ENCODE results near the gene YBEY. TPM values are rescaled to one million over a fixed set of nuclear protein-coding genes. Genes with fewer than 3 reads are reported as not detected.
A peak's percentile ranks its signal among the peaks of the same experiment; 100 is the strongest.

YBEY gene
- total and polyA plus RNA-seq, 2 of the 8 experiments (the other 6 are each of a cell fraction or from before 2014, with no cell fraction given) = 26.9 to 31.9 TPM

DNA sequence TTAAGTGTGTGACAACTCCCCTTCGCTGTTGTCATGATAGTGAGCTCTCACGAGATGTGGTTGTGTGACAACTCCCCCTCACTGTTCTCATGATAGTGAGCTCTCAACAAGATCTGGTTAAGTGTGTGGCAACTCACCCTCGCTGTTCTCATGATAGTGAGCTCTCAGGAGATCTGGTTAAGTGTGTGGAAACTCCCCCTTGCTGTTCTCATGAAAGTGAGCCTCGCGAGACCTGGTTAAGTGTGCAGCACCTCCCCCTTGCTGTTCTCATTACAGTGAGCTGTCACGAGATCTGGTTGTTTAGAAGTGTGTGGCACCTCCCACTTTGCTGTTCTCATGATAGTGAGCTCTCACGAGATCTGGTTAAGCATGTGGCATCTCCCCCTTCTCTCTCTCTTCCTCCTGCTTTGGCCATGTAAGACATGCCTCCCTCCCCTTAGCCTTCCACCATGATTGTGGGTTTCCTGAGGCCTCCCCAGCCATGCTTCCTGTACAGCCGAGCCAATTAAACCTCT lies 32.5 kb upstream of the YBEY start:
- Histone ChIP-seq H3K14ac (ENCODE audit: insufficient read length) (no peak overlapping the region), H3K79me2 (ENCODE audit: control insufficient read depth in 1 of 2, insufficient read depth in 2 of 2, low read length in 2 of 2) (no peaks in the 10 kb centered on the region), H3K4me1 (replicated peaks in 1 of 4; ENCODE audit: control insufficient read depth in 3 of 4, insufficient read depth in 4 of 4, low read length in 3 of 4) (no peaks in the 10 kb centered on the region), H3K4me2 (ENCODE audit: insufficient read depth in 1 of 2, low read depth in 2 of 2, low read length in 2 of 2) (no peak overlapping the region), H3K27ac (ENCODE audit: low read depth, low read length) (no peak overlapping the region), H2AFZ (ENCODE audit: low read length) (no peak overlapping the region), H3K9ac (replicated peaks in 1 of 4; ENCODE audit: extremely low read depth in 1 of 4, low read depth in 3 of 4, low read length in 3 of 4) (no peak overlapping the region), H3K56ac (replicated peaks; ENCODE audit: insufficient read length, low read depth, low read length) (no peak overlapping the region), H4K20me1 (replicated peaks in 1 of 2; ENCODE audit: control insufficient read depth in 1 of 2, insufficient read depth in 2 of 2, low read length in 2 of 2) (peaks cover 5 to 9% of the 10 kb centered on the region in 2 experiments), H3K4ac (replicated peaks; ENCODE audit: insufficient read length, low read depth, low read length) (no peak overlapping the region), H4K8ac (ENCODE audit: extremely low read depth, insufficient read depth, low read length) (no peak overlapping the region), H2BK15ac (ENCODE audit: low read length) (no peak overlapping the region), H2BK12ac (ENCODE audit: low read depth, low read length) (no peak overlapping the region), H2BK20ac (ENCODE audit: low read length) (no peak overlapping the region), H3K36me3 (ENCODE audit: control insufficient read depth in 2 of 4, insufficient read depth in 4 of 4, low read length in 3 of 4) (peaks cover 19 to 94% (median 60%) of the 10 kb centered on the region in 4 experiments), H3K79me1 (ENCODE audit: low read depth, low read length) (no peaks in the 10 kb centered on the region), H2BK120ac (replicated peaks; ENCODE audit: low read depth, low read length) (no peak overlapping the region), H4K5ac (ENCODE audit: insufficient read length, low read depth, low read length) (no peak overlapping the region), H2BK5ac (ENCODE audit: low read depth, low read length) (no peak overlapping the region), H3K23ac (ENCODE audit: insufficient read length) (no peak overlapping the region), H3K23me2 (ENCODE audit: low read depth, low read length) (no peaks in the 10 kb centered on the region), H3K27me3 (replicated peaks in 1 of 4; ENCODE audit: control insufficient read depth in 3 of 4, extremely low read depth in 1 of 4, insufficient read depth in 3 of 4, low read length in 3 of 4) (no peaks in the 10 kb centered on the region), H2AK5ac (ENCODE audit: low read depth, low read length) (no peak overlapping the region), H4K91ac (replicated peaks; ENCODE audit: insufficient read length, low read length) (no peak overlapping the region), H3K18ac (ENCODE audit: extremely low read depth, low read length) (no peak overlapping the region), H3K9me3 (ENCODE audit: insufficient read depth in 2 of 2, low read depth in 1 of 2, low read length in 1 of 2) (no peaks in the 10 kb centered on the region), H3K4me3 (ENCODE audit: extremely low read depth in 1 of 4, insufficient read depth in 2 of 4, low read depth in 3 of 4, low read length in 4 of 4) (no peak overlapping the region)
- FAIRE-seq (no peak), DNase-seq (ENCODE audit: low read depth in 1 of 2, low spot score in 2 of 2) (no peak)
- TF ChIP-seq SP4 (IDR thresholded peaks at IDR 0.05; ENCODE audit: low read length) = no peak
- no peak for TF ChIP-seq PHF8 (conservative IDR thresholded peaks at IDR 0.05; ENCODE audit: low read depth, low read length)
- 0 out of 2 replicates have a peak, but pooled peaks have one; percentile 21 for TF ChIP-seq POLR2AphosphoS5 (IDR thresholded peaks at IDR 0.05; ENCODE audit: low read depth, low read length)
- ChIA-PET POLR2A (ENCODE audit: partially characterized antibody) (interaction anchor here (1.0 to 1.7 kb wide), 4 partner anchors 10 to 27 kb away, joined by 3 to 9 read pairs (median 4); no protein-coding TSS in a partner anchor), CTCF (ENCODE audit: partially characterized antibody) (interaction anchor here (0.9 to 2.0 kb wide), 6 partner anchors 23 to 107 kb away, joined by 3 to 5 read pairs (median 3); no protein-coding TSS in a partner anchor)
- WGBS, 2 experiments (ENCODE audit: extremely low coverage in 1 of 2, insufficient coverage in 1 of 2, insufficient read length in 1 of 2, insufficient replicate concordance in 2 of 2, low coverage in 1 of 2, low lambda C conversion rate in 2 of 2, missing lambda C conversion rate in 1 of 2) = 93% methylated on average over 8 of the region's 8 CpGs; no CpG with 5 or more reads in 1 of the 2 experiments

All from H1 (cell line).